NCI-H2107 (cell line): ENCODE measurements around the gene RBBP5.

Experiments used
- DNase-seq: peaks from one replicate; lab custom pipeline; 2025; lab: John Stamatoyannopoulos, UW

Gene RBBP5

DNA sequence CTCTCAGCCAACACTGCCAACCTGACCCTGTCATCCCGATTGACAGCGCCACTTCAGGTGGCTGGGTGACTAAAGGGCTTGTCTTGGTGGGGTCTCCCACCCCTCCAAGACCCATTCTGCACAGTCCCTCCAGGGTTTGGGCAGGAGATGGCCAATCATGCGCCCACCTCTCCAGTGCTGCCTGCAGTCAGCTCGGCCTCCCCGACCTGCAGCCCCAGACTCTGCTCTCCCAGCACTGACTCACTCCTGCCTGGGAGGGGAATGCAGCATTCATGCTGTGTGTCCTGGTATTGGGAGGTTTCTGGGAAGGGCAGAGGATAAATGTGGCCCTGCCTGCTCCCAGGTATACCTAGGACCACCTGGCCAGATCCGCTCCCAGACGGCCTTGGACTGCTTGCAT, 47.3 kb downstream of the RBBP5 start:
- DNase-seq = no peak

DNA sequence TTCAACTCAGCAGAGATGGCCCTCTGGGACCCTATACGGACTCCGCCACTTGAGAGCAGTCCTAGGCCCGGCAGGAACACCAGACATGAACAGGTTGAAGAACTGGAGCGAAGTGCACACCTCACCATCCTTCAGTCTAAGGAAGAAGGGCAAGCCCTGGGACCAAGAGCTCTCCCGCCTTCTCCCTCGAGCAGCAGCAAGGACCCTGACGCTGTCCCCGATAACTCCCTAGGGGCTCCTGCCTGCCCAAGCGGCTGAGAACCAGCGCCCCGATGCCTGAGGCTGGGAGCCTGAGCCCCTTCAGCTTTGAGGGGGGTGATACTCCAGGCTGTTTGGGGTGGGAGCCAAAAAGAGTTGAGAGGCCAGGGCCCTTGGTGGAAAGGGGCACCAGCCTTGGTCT, 47.7 kb downstream of the RBBP5 start:
- no peak for DNase-seq

- DNase-seq = no peak
Observed at GRCh38 chr1:205073511-205073910, 48.3 kb downstream of the RBBP5 start.

GRCh38 chr1:205072881-205073280, 48.9 kb downstream of the RBBP5 start:
- no peak for DNase-seq

GRCh38 chr1:205072286-205072685, 49.5 kb downstream of the RBBP5 start:
- DNase-seq = no peak

DNA sequence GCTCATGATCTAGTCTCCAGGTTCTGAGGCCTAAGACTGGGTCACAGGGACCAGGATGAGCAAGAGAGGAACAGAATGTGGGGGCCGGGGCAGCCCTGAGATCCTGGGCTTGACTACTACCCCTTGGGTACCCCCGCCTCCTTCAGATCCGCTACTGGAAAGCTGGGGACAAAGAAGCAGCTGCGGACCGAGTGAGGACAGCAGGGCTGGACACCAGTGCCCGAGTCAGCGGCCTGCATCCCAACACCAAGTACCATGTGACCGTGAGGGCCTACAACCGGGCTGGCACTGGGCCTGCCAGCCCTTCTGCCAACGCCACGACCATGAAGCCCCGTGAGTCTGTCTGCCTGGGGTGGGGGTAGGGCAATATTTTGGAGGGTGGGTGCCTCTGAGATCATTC, 50.0 kb downstream of the RBBP5 start:
- DNase-seq = no peak

GRCh38 chr1:205071028-205071409, 50.8 kb downstream of the RBBP5 start:
- DNase-seq = no peak

DNA sequence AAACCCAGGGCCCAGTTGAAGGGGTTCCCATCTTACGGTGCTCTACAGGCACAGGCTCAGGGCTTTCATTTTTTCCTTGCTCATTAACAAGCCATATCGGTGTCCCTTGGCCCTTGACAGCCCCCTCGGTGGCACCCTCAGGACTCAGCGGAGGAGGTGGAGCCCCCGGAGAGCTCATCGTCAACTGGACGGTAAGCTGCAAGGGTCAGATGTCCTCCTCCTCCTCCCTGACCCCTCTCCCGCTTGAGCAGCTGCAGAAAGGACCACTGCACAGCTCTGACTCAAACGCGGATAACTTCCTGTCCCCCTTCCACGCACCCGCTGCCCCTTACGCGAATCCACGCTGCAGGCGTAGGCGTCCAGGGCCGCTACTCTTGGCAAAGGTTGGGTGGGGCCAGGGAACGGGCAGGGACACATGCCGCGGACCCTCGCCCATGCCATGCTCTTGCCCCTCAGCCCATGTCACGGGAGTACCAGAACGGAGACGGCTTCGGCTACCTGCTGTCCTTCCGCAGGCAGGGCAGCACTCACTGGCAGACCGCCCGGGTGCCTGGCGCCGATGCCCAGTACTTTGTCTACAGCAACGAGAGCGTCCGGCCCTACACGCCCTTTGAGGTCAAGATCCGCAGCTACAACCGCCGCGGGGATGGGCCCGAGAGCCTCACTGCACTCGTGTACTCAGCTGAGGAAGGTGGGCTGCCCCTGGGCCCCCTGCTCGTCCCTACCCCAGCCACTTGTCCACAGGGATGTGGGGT, 52.2 kb downstream of the RBBP5 start:
- DNase-seq = no peak

- no peak for DNase-seq
Observed at GRCh38 chr1:205068457-205069040, 53.2 kb downstream of the RBBP5 start.

- no peak for DNase-seq
Observed at GRCh38 chr1:205068001-205068400, 53.8 kb downstream of the RBBP5 start.

- no peak for DNase-seq
Observed at GRCh38 chr1:205067031-205067430, 54.7 kb downstream of the RBBP5 start.

DNA sequence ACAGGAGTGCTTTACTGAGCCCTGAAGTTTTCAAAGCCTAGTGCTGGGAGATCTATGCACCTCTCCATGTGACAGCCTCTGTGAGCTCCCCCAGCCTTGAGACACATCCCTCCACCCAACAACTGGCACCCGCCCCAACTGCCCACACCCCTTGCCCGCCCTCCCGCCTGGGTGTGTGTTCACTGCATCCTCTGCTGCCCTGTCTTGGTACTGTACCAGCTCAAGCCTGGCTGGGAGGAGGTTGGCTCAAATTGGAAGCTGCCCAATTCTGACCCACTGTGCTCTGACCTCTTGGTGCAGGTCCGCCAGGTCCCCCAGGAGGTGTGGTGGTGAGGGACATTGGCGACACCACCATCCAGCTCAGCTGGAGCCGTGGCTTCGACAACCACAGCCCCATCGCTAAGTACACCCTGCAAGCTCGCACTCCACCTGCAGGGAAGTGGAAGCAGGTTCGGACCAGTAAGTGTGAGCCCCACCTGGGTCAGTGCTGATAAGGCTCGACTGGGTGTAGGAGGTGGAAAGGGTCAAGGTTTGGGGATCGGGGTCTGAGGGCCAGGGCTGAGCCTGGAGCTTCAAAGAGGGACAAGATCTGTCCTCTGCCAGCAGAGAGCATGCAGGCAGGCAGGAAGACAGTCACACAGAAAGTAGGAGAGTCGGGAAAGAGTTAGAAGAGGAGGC, 55.5 kb downstream of the RBBP5 start:
- DNase-seq = no peak

- DNase-seq = no peak
Observed at GRCh38 chr1:205065666-205066065, 56.1 kb downstream of the RBBP5 start.

DNA sequence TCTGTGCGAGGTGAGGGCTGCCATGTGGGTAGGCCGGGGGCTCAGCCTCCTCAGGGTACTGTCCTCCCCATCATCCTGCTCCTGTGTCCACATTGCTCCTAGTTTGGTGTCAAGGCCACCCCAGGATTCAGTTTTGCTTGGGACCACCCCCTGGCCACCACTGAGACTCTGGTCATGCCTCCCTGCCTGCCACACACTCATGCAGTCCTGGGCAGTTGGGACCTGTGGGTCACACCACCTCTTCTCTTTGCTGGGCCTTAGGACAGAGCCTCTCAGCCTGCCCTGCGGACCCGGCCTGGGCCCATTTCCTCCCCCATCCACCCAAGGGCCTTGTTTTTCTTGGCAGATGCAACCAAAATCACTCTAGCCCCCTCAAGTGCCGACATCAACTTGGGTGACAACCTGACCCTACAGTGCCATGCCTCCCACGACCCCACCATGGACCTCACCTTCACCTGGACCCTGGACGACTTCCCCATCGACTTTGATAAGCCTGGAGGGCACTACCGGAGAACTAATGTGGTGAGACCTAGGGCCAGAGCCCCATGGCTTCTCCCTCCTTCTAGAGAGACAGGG, 56.9 kb downstream of the RBBP5 start:
- no peak for DNase-seq

GRCh38 chr1:205064301-205064700, 57.5 kb downstream of the RBBP5 start:
- no peak for DNase-seq

DNA sequence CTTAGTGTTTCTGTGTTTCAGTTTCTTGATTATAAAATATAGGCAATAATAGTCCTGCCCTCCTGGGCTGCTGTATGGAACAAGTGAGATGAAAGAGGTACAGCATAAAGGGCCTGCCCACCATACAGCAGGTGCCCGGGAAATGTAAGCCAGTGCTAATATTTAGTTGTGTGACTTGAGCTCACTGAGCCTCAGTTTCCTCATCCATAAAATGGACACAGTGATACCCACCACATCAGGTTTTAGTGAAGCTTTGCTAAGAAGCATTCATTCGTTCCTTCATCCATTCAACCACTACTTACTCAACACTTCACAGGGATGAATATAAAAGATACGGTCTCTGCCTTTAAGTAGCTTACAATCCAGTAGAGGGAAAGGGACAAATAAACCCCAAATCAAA, 58.9 kb downstream of the RBBP5 start:
- no peak for DNase-seq

DNA sequence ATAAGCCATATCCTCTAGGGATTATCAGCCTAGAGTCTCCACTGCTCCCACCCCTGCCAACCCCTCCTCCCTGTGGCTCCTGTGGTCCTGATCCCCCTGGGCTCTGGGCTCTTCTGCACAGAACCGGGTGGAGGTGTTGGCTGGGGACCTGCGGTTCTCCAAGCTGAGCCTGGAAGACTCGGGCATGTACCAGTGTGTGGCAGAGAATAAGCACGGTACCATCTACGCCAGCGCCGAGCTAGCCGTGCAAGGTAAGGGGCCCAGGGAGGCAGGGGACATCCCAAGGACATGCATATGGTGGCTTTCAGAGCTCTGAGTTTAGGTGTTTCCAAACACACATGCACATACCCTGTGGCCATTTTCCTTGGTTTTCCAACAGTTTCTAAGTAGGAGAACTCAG, 59.5 kb downstream of the RBBP5 start:
- DNase-seq = no peak

DNA sequence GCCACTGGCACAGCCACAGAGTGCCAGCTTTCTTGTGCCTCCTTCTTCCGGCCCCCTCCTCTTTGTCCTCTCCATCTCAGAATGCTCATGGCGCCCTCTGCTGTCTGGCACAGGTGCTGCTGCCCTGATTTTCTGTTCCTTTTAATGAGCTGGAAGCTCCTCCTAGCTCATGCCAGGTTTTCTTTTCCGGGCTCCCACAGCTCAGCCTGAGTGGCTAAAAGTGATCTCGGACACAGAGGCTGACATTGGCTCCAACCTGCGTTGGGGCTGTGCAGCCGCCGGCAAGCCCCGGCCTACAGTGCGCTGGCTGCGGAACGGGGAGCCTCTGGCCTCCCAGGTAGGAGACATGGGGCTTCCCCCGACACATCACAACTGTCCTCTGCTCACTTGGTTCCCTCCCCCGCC, 60.1 kb downstream of the RBBP5 start:
- DNase-seq = peak; percentile 87

DNA sequence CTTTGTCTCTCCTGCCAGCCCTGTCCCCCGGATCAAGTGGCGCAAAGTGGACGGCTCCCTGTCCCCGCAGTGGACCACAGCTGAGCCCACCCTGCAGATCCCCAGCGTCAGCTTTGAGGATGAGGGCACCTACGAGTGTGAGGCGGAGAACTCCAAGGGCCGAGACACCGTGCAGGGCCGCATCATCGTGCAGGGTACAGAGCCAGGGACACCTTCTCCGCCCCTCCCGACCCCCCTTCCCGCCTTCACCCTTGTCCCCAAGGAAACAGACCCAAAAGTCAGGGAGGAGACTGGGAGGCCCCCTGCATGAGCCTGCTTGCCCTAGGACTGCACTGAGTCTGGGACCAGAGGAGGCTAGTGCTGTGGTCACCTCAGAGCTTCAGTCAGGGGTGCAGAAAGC, 60.6 kb downstream of the RBBP5 start:
- DNase-seq = no peak

- DNase-seq = no peak
Observed at GRCh38 chr1:205060746-205061145, 61.0 kb downstream of the RBBP5 start.

GRCh38 chr1:205059660-205060059, 62.1 kb downstream of the RBBP5 start:
- DNase-seq = no peak

GRCh38 chr1:205058853-205059252, 62.9 kb downstream of the RBBP5 start:
- DNase-seq = no peak
